GM12878 (cell line): Measurements from ENCODE around the gene SRBD1. TPM values are rescaled to one million over a fixed set of nuclear protein-coding genes. Genes with fewer than 3 reads are reported as not detected.

Experiments
- ATAC-seq: fragments of 200-7000 bp; cut with Tn5 transposase; 3 replicates; pipeline ENCODE4 v1.9.1; 2020; ENCODE audit warnings: mild to moderate bottlenecking, moderate library complexity
- BruUV-seq: library from RNA; stranded (reverse); fragments of 400-500 nt; replicated peaks from 2 replicates; lab custom pipeline; 2021; lab: Mats Ljungman, UMichigan
- CTCF ChIA-PET: fragments of 300-600 bp; sonication (Branson Sonifier 250); formaldehyde crosslinking; extraction: SDS; loops from one replicate; lab custom pipeline; 2021; ENCODE audit warnings: inconsistent platforms; lab: Yijun Ruan, JAX
- POLR2A ChIA-PET: fragments of 350-600 bp; formaldehyde crosslinking; extraction: SDS; loops from one replicate; lab custom pipeline; 2021; ENCODE audit warnings: inconsistent platforms; lab: Charles Lee
- RAD21 ChIA-PET: fragments of 300-600 bp; sonication (Branson Sonifier 250); formaldehyde crosslinking; loops from one replicate; lab custom pipeline; 2023; ENCODE audit warnings: antibody characterized with exemption; ENCODE audit not compliant: unreplicated experiment; lab: Charles Lee
- SMC1A ChIA-PET: fragments of 300-600 bp; sonication (Branson Sonifier 250); formaldehyde crosslinking; loops from one replicate; lab custom pipeline; 2023; ENCODE audit not compliant: unreplicated experiment, uncharacterized antibody; lab: Charles Lee
- DNase-seq: peaks from one replicate; pipeline ENCODE4 v3.0.0-alpha.2; 2011; ENCODE audit warnings: low read depth, low spot score
- FAIRE-seq: peaks from 3 replicates; lab custom pipeline; 2011; peaks lifted over from hg19 to GRCh38; lab: Jason Lieb, UNC
- H2AFZ ChIP-seq: 2 replicates; pipeline ENCODE4 v1.6.0; 2011; ENCODE audit warnings: low read depth, low read length, control low read depth; ENCODE audit not compliant: control insufficient read depth
- H3K27ac ChIP-seq: 2 replicates; pipeline ENCODE4 v1.5.1; 2011; ENCODE audit warnings: control low read depth; ENCODE audit not compliant: control insufficient read depth, insufficient read depth
- H3K27me3 ChIP-seq, 2 experiments: replicated peaks in 1 of 2; 2 replicates each; pipeline versions ENCODE4 v1.6.0 to v1.6.1; 2011; ENCODE audit warnings: low read length in 1 of 2; ENCODE audit not compliant: control insufficient read depth in 2 of 2, insufficient read depth in 2 of 2
- H3K36me3 ChIP-seq, 2 experiments: 2 replicates each; pipeline ENCODE4 v1.5.1; 2011; ENCODE audit warnings: low read length in 1 of 2; ENCODE audit not compliant: control insufficient read depth in 2 of 2, insufficient read depth in 2 of 2
- H3K4me1 ChIP-seq: 2 replicates; pipeline ENCODE4 v1.6.1; 2011; ENCODE audit warnings: mild to moderate bottlenecking, low read length, moderate library complexity, mixed read lengths; ENCODE audit not compliant: control insufficient read depth, insufficient read depth
- H3K4me2 ChIP-seq: 2 replicates; pipeline ENCODE4 v1.6.0; 2011; ENCODE audit warnings: control low read depth; ENCODE audit not compliant: control insufficient read depth, insufficient read depth
- H3K4me3 ChIP-seq: fragments of 200-600 bp; sonication (generic); 2 replicates; pipeline ENCODE4 v1.5.1; 2016
- H3K79me2 ChIP-seq: 2 replicates; pipeline ENCODE4 v1.6.0; 2011; ENCODE audit warnings: low read length; ENCODE audit not compliant: control insufficient read depth, insufficient read depth
- H3K9ac ChIP-seq: 2 replicates; pipeline ENCODE4 v1.8.0; 2011; ENCODE audit warnings: low read length, control low read depth, mixed read lengths; ENCODE audit not compliant: control insufficient read depth, insufficient read depth
- H3K9me3 ChIP-seq: replicated peaks from 3 replicates; pipeline ENCODE4 v1.5.1; 2011; ENCODE audit warnings: mild to moderate bottlenecking, low read length; ENCODE audit not compliant: control insufficient read depth, insufficient read depth
- H4K20me1 ChIP-seq: 2 replicates; pipeline ENCODE4 v1.6.0; 2011; ENCODE audit not compliant: control insufficient read depth, insufficient read depth
- CEBPB ChIP-seq, 2 experiments: fragments of 150-350 bp in 1 of 2; IDR thresholded peaks; 2 replicates each; pipeline ENCODE4 v1.6.1; 2012 to 2014; ENCODE audit warnings: low read depth in 2 of 2, low read length in 2 of 2, borderline replicate concordance in 1 of 2, inconsistent platforms in 1 of 2
- HCFC1 ChIP-seq: fragments of 150-350 bp; IDR thresholded peaks from 2 replicates; pipeline ENCODE4 v1.6.1; 2014; ENCODE audit warnings: low read length
- LARP7 ChIP-seq: fragments of 450-650 bp; IDR thresholded peaks from 2 replicates; pipeline ENCODE4 v1.6.1; 2017; ENCODE audit warnings: mild to moderate bottlenecking
- WGBS: methylation state at CpG from one replicate; pipeline ENCODE4 v1.1.6; 2016; ENCODE audit warnings: low lambda C conversion rate; ENCODE audit not compliant: insufficient replicate concordance, insufficient coverage; ENCODE audit errors: missing lambda C conversion rate; 5-methylcytosine and 5-hydroxymethylcytosine counted together
- in situ Hi-C: fragments of 300-500 bp; cut with MboI; formaldehyde crosslinking; loops from 9 replicates; pipeline ENCODE4 v1.14.3; 2018; ENCODE audit warnings: mixed read lengths
- intact Hi-C: fragments of 100-400 bp; cut with micrococcal nuclease; formaldehyde crosslinking; loops from one replicate; pipeline ENCODE4 v1.14.2; 2022; ENCODE audit not compliant: unreplicated experiment
- polyA plus RNA-seq, 11 experiments: library from polyadenylated mRNA; depleted of rRNA in 4 of 11; unstranded in 6 of 11; stranded (reverse) in 5 of 11; fragments of >200 nt; fragmentation: Nextera tagmentation in 4 of 11; fragmentation: Illumina TruSeq in 1 of 11; extraction: Ambion mirVana in 4 of 11; extraction: Trizol in 1 of 11; gene quantifications; 1 replicate in 1 of 11; 2 replicates in 10 of 11; pipeline versions ENCODE4 v1.2.1 to v1.2.3, GENCODE V29; 2011 to 2016; ENCODE audit warnings: inconsistent platforms in 2 of 11, missing spikeins in 2 of 11, low read depth in 1 of 11
- total RNA-seq, 4 experiments: library from RNA; depleted of rRNA in 3 of 4; stranded (reverse); fragments of >200 nt in 3 of 4; fragmentation: Illumina TruSeq in 1 of 4; extraction: Trizol in 1 of 4; gene quantifications; 2 replicates each; pipeline versions ENCODE4 v1.2.1 to v1.2.3, GENCODE V29; 2013 to 2021
- TF ChIP-seq, protein P1 (sequence below): fragments of 450-650 bp; IDR thresholded peaks from 2 replicates; pipeline ENCODE4 v1.6.1; 2017; ENCODE audit warnings: mild to moderate bottlenecking

Gene SRBD1
- total and polyA plus RNA-seq, 10 of the 15 experiments (the other 5 are each of a cell fraction or from before 2014, with no cell fraction given): 9.7 to 33.1 (median 20.1) TPM

DNA sequence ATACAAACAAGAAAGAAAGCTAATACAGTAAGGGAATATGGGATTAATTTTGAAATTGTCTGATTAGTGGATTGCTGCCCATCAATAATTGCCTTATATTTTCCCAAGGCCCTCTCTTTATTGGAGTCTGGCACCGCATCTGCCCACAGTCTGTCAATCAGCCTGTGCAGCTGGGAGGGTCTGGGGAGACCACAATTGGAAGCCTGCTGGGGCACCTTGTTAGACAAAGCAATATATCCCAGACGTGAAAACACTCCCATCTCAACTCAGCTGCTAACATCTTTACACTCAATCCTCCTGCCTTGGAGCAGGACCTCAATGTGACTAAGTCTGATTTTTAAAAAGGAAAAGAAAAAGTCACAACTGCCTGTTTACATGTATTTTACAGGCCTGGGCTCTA lies 258.6 kb downstream of the SRBD1 start:
- in situ Hi-C loops: no loop called here
- RAD21 ChIA-PET: no interaction called here
- H3K4me1 ChIP-seq: no peaks in the 10 kb centered on the region
- no peak overlapping the region for H3K4me2 ChIP-seq
- intact Hi-C loops: no loop called here
- no peak overlapping the region for H2AFZ ChIP-seq
- ATAC-seq: no peak
- H3K4me3 ChIP-seq: no peak overlapping the region
- no peak for DNase-seq
- no peak overlapping the region for H3K27ac ChIP-seq
- POLR2A ChIA-PET: no interaction called here
- CTCF ChIA-PET: interaction anchor here (0.7 kb wide), 1 partner anchor 532 kb away, joined by 3 read pairs; no protein-coding TSS in a partner anchor
- H3K27me3 ChIP-seq: no peaks in the 10 kb centered on the region
- H3K9ac ChIP-seq: no peak overlapping the region
- WGBS: 29% methylated on average over 2 of the region's 2 CpGs
- no peaks in the 10 kb centered on the region for H3K79me2 ChIP-seq
- no TSS peak for BruUV-seq
- SMC1A ChIA-PET: no interaction called here
- H3K36me3 ChIP-seq: no peaks in the 10 kb centered on the region
- H4K20me1 ChIP-seq: no peaks in the 10 kb centered on the region
- TF ChIP-seq CEBPB (IDR thresholded peaks at IDR 0.05; ENCODE audit: borderline replicate concordance in 1 of 2, low read depth in 2 of 2, low read length in 2 of 2) (no peak), HCFC1 (no peak), LARP7 (no peak)
- TF ChIP-seq, protein P1, sequence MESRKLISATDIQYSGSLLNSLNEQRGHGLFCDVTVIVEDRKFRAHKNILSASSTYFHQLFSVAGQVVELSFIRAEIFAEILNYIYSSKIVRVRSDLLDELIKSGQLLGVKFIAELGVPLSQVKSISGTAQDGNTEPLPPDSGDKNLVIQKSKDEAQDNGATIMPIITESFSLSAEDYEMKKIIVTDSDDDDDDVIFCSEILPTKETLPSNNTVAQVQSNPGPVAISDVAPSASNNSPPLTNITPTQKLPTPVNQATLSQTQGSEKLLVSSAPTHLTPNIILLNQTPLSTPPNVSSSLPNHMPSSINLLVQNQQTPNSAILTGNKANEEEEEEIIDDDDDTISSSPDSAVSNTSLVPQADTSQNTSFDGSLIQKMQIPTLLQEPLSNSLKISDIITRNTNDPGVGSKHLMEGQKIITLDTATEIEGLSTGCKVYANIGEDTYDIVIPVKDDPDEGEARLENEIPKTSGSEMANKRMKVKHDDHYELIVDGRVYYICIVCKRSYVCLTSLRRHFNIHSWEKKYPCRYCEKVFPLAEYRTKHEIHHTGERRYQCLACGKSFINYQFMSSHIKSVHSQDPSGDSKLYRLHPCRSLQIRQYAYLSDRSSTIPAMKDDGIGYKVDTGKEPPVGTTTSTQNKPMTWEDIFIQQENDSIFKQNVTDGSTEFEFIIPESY: no peak
- FAIRE-seq: no peak
- H3K9me3 ChIP-seq: no peaks in the 10 kb centered on the region
